ENCODE measurements around the gene CCDC106. TPM values are rescaled to one million over a fixed set of nuclear protein-coding genes. Genes with fewer than 3 reads are reported as not detected.
A peak's percentile ranks its signal among the peaks of the same experiment; 100 is the strongest.

CCDC106 gene
- total RNA-seq, 1 donor from 2014 or later, result 14.0 TPM

DNA sequence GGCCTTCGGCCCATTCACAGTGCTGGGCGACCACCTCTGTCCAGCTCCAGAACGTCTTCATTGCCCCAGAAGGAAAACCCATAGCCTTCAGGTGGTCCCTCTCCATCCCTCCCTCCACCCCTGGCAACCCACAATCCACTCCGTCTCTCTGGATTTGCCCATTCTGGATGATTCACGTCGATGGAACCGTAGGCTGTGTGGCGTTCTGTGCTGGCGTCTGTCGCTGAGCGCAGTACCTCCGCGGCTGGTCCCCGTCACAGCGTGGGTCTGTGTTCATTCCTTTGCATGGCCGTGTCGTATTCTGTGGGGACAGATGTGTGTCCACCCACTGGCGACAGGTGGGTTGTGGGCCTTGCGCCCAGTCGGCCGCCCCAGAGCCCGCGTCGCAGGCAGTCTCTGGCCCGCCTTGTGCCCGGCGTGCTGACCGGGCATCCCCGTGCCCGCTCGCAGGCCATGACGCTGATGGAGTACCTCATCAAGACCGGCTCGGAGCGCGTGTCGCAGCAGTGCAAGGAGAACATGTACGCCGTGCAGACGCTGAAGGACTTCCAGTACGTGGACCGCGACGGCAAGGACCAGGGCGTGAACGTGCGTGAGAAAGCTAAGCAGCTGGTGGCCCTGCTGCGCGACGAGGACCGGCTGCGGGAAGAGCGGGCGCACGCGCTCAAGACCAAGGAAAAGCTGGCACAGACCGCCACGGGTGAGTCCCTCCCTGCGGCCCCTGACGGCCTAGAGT lies 37.1 kb downstream of the CCDC106 start:
- Mint-ChIP-seq H3K36me3 (ENCODE audit: low read depth) (peaks cover 77% of the 10 kb centered on the region), H3K4me3 (no peak overlapping the region), H3K27ac (no peak overlapping the region), H3K9me3 (no peaks in the 10 kb centered on the region), H3K27me3 (no peaks in the 10 kb centered on the region), H3K4me1 (peaks cover 50% of the 10 kb centered on the region)
- DNase-seq (no peak), ATAC-seq (ENCODE audit: low read depth) (no peak)
- CTCF ChIA-PET, result no interaction called here
- TF ChIP-seq, protein P1, sequence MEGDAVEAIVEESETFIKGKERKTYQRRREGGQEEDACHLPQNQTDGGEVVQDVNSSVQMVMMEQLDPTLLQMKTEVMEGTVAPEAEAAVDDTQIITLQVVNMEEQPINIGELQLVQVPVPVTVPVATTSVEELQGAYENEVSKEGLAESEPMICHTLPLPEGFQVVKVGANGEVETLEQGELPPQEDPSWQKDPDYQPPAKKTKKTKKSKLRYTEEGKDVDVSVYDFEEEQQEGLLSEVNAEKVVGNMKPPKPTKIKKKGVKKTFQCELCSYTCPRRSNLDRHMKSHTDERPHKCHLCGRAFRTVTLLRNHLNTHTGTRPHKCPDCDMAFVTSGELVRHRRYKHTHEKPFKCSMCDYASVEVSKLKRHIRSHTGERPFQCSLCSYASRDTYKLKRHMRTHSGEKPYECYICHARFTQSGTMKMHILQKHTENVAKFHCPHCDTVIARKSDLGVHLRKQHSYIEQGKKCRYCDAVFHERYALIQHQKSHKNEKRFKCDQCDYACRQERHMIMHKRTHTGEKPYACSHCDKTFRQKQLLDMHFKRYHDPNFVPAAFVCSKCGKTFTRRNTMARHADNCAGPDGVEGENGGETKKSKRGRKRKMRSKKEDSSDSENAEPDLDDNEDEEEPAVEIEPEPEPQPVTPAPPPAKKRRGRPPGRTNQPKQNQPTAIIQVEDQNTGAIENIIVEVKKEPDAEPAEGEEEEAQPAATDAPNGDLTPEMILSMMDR (IDR thresholded peaks at IDR 0.05), result no peak
- intact Hi-C loops (cut with micrococcal nuclease), result no loop called here
- POLR2A ChIA-PET, result no interaction called here

DNA sequence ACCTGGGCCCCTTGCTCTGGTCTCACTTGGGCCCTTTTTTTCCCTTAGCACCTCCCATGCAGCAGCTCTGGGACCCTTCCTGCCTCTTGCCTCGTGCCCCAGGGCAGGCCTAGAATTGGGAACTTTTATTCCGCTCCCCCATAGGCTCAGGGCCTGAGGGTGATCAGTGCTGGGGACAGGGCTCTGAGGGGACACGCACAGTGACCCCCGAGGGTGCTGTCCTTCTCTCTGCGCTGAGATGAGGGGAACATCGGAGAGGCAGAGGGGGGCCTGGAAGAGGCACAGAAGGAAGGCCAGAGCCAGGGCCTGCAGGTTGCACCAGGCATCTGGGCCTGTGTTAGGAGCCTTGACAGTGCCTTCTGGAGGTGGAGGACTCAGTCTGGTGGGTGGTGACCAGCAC lies 37.8 kb downstream of the CCDC106 start:
- H3K27ac Mint-ChIP-seq, result no peak overlapping the region
- CTCF ChIA-PET, result no interaction called here
- intact Hi-C loops (cut with micrococcal nuclease), result no loop called here
- H3K9me3 Mint-ChIP-seq, result no peaks in the 10 kb centered on the region
- no peak overlapping the region for H3K4me3 Mint-ChIP-seq
- no peaks in the 10 kb centered on the region for H3K27me3 Mint-ChIP-seq
- POLR2A ChIA-PET, result no interaction called here
- TF ChIP-seq, protein P1 (IDR thresholded peaks at IDR 0.05), result no peak
- DNase-seq (no peak), ATAC-seq (ENCODE audit: low read depth) (no peak)
- peaks cover 76% of the 10 kb centered on the region for H3K36me3 Mint-ChIP-seq (ENCODE audit: low read depth)
- H3K4me1 Mint-ChIP-seq, result peaks cover 44% of the 10 kb centered on the region

DNA sequence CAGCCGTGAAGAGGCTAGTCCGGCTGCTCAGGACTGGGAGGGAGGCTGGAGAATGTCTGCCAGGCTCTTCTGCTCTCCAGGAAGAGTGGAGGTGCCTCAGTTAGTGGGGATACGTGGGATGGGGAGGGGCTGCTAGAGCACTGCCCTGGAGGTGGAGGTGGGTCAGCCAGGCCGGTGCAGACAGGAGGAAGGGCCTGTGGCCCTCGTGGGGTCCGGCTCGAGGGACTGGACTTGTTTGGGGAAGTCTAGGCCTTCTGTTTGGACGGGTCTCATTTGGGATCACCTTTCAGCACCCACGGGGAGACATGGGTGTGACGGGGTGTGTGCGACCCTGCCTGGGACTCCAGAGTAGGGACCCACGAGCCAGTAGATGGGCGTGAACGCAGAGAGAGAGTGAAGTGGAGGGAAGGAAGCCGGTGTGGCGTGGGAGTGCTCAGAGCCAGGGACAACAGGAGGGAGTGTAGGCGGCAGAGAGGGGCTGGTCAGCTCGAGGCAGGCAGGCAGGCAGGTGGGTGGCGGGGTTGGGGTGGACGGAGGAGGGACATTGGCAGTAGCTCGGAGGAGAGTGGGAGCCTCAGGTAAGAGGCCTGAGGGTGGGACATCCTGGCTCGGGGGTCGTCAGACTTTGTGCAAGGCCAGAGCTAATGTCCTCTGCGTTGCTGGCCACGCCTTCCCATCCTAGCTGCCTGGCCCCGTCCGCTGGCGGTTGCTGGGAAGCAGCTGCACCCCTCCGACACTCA lies 38.5 kb downstream of the CCDC106 start:
- no peak overlapping the region for H3K27ac Mint-ChIP-seq
- intact Hi-C loops (cut with micrococcal nuclease), result no loop called here
- H3K27me3 Mint-ChIP-seq, result no peaks in the 10 kb centered on the region
- H3K9me3 Mint-ChIP-seq, result no peaks in the 10 kb centered on the region
- TF ChIP-seq, protein P1 (IDR thresholded peaks at IDR 0.05), result no peak
- H3K36me3 Mint-ChIP-seq (ENCODE audit: low read depth), result peaks cover 76% of the 10 kb centered on the region
- ChIA-PET CTCF (no interaction called here), POLR2A (interaction anchor here (0.6 kb wide), 1 partner anchor 1583 kb away, joined by 4 read pairs; no protein-coding TSS in a partner anchor)
- H3K4me1 Mint-ChIP-seq, result peaks cover 38% of the 10 kb centered on the region
- ATAC-seq (ENCODE audit: low read depth) (no peak), DNase-seq (no peak)
- no peak overlapping the region for H3K4me3 Mint-ChIP-seq

DNA sequence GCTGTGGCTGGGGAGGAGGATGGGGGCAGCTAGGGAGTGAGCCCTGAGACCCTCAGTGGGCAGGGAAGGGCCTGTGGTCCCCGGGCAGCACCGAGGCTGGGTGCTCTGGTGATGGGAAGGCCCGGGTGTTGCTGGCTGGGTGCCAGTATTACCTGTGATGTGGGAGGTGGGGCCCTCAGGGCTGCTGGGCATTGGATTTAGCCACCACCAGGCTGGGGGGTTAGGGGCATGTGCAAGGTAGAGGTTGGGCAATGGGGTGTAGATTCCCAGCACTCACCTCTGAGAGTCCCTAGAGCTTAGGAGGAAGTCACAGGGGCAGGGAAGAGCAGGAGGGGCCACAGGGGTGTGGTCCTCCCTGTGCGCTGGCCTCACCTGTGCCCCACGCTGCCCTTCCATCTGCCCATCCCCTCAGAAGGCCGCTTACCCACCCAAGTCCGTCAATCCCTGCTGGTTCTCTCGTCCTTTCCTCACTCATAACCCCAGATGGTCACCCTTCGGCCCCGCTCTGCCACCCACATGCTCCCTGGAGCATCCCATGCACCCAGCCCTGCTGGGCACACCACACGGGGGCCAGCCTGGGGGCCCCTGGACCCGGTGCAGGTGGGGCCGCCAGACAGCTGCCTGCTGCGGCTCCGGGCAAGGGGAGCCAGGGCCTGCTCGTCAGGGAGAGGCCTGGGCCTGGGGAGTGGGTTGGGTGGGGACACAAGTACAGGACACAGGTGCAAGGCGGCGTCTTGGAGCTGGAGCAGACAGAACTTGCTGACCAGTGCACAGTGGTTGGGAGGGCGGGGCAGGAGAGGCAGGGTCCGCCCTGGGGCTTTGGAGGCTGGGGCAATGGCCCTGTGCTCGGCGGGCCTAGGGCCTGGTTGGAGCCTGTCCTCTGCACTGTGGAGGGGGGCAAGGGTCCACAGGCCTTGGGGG lies 39.5 kb downstream of the CCDC106 start:
- ATAC-seq (ENCODE audit: low read depth), result no peak
- ChIA-PET CTCF (no interaction called here), POLR2A (no interaction called here)
- TF ChIP-seq, protein P1 (IDR thresholded peaks at IDR 0.05), result no peak
- Mint-ChIP-seq H3K36me3 (ENCODE audit: low read depth) (peaks cover 73% of the 10 kb centered on the region), H3K9me3 (no peaks in the 10 kb centered on the region), H3K27ac (peak overlapping the region; percentile 46), H3K4me3 (no peak overlapping the region), H3K4me1 (peaks cover 36% of the 10 kb centered on the region), H3K27me3 (no peaks in the 10 kb centered on the region)
- intact Hi-C loops (cut with micrococcal nuclease), result no loop called here
- DNase-seq, result no peak
